Measurements from ENCODE around the gene CLK2. TPM values are rescaled to one million over a fixed set of nuclear protein-coding genes. Genes with fewer than 3 reads are reported as not detected.

CLK2 gene
- total and polyA plus RNA-seq, 9 of the 15 experiments (the other 6 are each of a cell fraction or from before 2014, with no cell fraction given) = 13.5 to 81.4 (median 39.6) TPM

GRCh38 chr1:155273343-155274245, at the start of gene CLK2 (continued):
- TF ChIP-seq POLR2AphosphoS2 (IDR thresholded peaks at IDR 0.05; ENCODE audit: low read length) (no peak), ZNF146 (CRISPR knock-in tag; IDR thresholded peaks at IDR 0.05; ENCODE audit: unreplicated experiment) (no peak), POLR3G (IDR thresholded peaks at IDR 0.05; ENCODE audit: extremely low read depth, insufficient read length, insufficient replicate concordance) (no peak), TCF7 (IDR thresholded peaks at IDR 0.05; ENCODE audit: borderline replicate concordance) (no peak), HDAC1 (IDR thresholded peaks at IDR 0.05) (peak in 1 of 2 experiments; percentile 87; a peak in 2 of 4 replicates), MEF2D (tag; conservative IDR thresholded peaks at IDR 0.05; ENCODE audit: low read depth) (no peak; the same call in 1 of the 2 replicates), ZC3H8 (IDR thresholded peaks at IDR 0.05) (no peak), KLF13 (tag; IDR thresholded peaks at IDR 0.05; ENCODE audit: borderline replicate concordance, low read depth) (no peak), CSDE1 (IDR thresholded peaks at IDR 0.05) (no peak), LARP7 (IDR thresholded peaks at IDR 0.05) (0 out of 2 replicates have a peak, but pooled peaks have one; percentile 23), MAFF (IDR thresholded peaks at IDR 0.05; ENCODE audit: low read length) (no peak), NR3C1 (CRISPR knock-in tag; IDR thresholded peaks at IDR 0.05) (no peak), FOXA1 (IDR thresholded peaks at IDR 0.05; ENCODE audit: borderline replicate concordance) (no peak), ZNF830 (CRISPR knock-in tag; IDR thresholded peaks at IDR 0.05) (no peak), NFXL1 (CRISPR knock-in tag; IDR thresholded peaks at IDR 0.05) (no peak), SP2 (IDR thresholded peaks at IDR 0.05; ENCODE audit: extremely low read depth, low read depth, low read length, poor library complexity, severe bottlenecking) (no peak), NR2F6 (CRISPR knock-in tag; IDR thresholded peaks at IDR 0.05) (no peak), FOXM1 (IDR thresholded peaks at IDR 0.05; ENCODE audit: low read depth) (no peak), FOXM1 (CRISPR knock-in tag; IDR thresholded peaks at IDR 0.05; ENCODE audit: low read depth) (no peak), NCOA1 (IDR thresholded peaks at IDR 0.05; ENCODE audit: low read depth) (no peak), ZKSCAN1 (IDR thresholded peaks at IDR 0.05; ENCODE audit: low read depth, low read length) (no peak), MTA3 (IDR thresholded peaks at IDR 0.05; ENCODE audit: borderline replicate concordance) (no peak; the same call in 1 of the 2 replicates), ZBTB34 (CRISPR knock-in tag; IDR thresholded peaks at IDR 0.05) (no peak), ARID4B (CRISPR knock-in tag; IDR thresholded peaks at IDR 0.05) (peak; percentile 63), BCL6 (CRISPR knock-in tag; IDR thresholded peaks at IDR 0.05) (no peak), HNRNPLL (IDR thresholded peaks at IDR 0.05; ENCODE audit: low read depth, low read length, poor library complexity, severe bottlenecking) (peak; percentile 58)
